ENCODE data around the gene HABP2.

HABP2 gene

GRCh38 chr10:113609704-113610108 lies 56.9 kb downstream of the HABP2 start:
- no peak for DNase-seq

DNA sequence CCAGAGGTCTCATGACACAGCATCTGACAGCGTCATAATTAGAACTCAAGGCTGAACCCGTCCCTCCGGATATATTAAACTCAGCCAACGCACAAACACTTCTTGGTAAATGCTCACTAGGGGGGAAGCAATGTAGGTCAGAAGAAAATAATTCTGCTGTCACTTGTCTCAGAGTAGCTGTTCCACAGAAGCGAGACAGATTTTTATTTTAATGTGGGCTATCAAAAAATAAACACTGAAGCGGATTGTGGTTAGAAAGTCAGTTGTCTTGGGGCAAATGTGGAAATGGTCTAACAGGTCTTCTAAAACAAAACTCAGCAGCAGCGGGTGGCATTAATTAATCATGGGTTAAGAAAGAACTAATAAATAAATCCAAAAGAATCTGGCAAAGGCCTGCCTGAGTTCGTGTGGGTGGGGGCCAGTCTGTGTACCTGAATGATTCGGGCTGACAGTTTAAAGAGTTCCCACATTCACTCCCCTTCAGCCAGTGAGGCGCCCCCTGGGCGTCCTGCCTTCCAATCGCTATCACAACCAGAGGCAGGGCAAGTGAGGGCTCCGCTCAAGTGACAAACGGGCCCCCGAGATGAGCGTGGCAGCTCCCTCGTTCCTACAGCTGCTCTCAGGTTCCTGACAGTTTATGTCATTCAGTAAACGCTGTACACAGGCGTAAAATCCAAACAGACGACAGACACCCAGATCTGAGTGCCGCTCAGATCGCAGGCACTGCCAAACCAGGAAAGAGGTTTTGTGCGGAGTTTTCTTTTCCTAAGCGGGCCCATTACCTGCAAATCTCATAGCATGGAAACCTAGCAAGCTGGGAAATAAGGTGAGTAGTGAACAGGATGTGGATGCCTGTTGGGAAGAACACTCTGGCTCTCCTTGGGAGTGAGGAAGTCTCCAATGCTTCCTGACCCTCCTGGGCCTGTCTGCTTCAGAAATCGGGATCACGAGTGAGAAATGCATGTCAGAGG lies 58.1 kb downstream of the HABP2 start:
- DNase-seq, result no peak

GRCh38 chr10:113612154-113612553 lies 59.3 kb downstream of the HABP2 start:
- DNase-seq, result no peak

DNA sequence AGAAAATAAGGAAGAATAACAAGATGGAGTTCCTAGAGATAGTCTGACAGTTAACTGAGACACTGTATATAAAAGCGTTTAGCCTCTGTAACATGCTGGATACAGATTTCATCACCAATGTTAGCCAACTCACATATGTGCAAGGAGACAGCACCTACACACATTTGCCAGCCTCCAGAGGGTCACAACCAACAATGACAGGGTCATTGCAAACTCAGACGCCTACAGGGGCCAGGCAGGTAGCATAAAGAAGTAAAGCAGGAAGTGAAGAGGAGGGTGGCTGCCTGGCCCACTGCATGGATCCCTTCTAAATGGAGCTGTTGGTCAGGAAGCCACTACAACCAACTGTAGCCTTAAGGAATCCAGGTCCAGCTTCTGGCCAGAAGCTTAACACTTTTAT lies 60.6 kb downstream of the HABP2 start:
- DNase-seq, result no peak

DNA sequence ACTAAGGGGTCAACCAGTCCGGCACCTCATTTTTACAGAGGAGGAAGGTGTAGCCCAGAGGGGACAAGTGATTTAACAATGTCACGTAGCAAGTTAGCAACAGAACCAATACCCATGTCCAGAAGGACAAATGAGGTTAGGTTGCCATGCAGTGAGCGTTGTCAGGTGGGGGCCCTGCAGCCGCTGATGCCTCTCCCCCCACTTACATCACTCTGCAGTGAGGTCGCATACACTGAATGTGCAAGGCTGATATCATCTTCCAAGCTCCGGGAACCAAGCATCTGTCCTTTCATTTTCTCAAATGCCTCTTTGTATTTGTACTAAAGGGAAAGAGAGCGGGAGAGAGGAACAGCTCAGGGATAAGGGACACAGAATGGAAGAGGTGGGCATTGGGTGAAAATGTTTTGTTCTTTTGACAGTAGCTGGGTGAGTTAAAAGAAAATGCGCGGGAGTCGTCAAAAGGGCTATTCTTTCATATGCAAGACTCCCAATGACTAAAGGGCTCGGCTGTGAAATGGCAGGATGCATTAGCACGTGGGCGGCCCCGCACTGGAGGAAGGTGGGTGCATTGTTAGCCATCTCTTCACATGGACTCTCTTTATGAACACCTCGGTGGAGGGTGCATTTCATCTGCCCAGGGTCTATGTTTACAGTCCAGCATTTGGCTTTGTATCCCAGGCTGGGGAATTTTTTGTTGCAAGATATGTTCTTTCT lies 61.3 kb downstream of the HABP2 start:
- DNase-seq, result no peak

- DNase-seq, result no peak
These were observed 63.6 kb downstream of the HABP2 start for GRCh38 chr10:113616244-113617074.

DNA sequence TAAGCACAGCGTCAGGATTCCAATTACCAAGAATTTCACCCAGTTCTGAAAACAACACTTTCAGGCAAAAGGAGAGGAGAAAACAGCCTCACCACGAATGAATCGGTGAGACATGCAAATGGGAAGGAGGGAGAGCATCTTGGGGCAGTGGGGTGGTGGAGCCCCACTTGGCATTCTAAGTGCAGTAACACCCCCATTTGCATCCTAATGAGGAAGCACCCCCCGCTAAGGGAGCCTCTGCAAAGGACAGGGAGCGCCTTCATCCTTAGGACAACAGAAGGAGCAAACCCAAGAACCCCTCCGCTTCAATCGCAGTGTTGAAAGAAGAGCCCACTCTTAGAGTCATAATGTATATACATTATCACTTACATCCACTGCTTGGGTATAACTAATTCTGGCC lies 64.2 kb downstream of the HABP2 start:
- no peak for DNase-seq

- DNase-seq, result no peak
These were observed 65.5 kb downstream of the HABP2 start for GRCh38 chr10:113618338-113618737.

- no peak for DNase-seq
These were observed 66.5 kb downstream of the HABP2 start for GRCh38 chr10:113619401-113619800.

- DNase-seq, result no peak
These were observed 67.7 kb downstream of the HABP2 start for GRCh38 chr10:113620511-113620910.

DNA sequence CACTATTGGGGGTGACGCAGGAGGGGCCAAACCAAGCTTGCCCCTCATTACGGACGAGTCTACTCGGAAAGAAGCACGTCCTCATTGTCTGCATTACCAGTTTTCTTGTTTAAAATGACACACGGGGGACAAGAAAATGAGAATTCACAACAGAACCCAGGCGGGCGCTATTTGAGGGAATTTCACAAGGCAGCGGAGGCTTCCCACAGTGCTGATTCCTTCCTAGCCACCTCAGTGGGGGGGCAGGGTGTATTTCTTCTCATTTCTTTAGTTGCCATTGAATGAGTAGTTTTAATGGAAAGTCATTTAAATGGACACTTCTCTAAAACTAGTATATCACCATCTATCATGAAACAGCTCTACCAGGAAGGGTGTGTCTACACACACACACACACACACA lies 68.1 kb downstream of the HABP2 start:
- no peak for DNase-seq

- no peak for DNase-seq
These were observed 68.9 kb downstream of the HABP2 start for GRCh38 chr10:113621799-113622198.

DNA sequence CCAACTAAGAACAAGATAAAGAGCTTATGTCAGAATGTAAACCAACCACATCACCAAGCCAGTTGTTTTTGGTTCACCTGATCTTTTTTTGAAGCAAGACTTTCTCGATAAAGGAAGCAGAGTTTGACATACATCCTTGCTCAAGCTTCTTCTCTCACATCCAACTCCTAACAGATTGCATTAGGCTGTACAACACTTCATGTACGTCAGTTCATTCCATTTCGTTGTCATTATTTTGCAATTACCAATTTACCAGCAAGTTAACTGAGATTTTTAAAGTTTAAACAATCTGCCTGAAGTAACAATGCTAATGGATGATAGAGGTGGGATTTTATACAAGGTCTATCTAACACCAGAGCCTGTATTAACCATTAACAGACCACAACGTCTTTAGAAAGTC lies 70.0 kb downstream of the HABP2 start:
- no peak for DNase-seq

DNA sequence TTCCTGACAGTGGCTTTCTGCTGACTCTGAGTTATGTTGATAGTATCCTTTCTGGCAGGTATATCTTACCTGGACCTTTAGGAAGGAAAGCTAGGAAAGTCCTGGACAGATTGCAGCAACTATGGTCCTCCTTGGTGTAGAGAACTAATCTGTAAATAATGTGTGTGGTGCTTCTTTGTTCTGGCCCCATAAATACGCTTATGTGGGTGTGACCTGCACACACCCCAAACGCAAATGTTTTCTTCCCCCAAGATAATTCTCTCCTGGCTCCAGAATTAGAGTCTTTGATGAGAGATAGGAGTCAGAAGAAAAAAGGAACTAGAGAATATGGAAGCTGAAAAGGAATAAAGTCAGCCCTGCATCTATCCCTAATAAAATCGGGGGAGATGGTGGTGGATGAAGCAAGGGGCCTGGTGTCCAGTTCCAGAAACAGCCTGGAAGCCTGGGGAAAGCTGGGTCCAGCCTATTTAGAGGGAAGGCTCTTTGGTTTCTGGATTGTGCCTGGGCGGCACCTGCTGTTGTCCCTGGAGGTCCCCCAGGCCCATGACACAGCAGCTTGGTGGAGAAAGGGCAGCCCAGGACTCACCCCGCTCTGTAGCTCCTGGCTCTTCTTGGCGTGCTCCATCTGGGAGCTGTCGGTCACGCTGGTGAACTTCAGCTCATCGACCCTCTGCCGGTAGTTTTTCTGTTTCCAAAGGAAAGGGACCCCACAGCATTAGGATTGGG lies 72.8 kb downstream of the HABP2 start:
- no peak for DNase-seq

DNA sequence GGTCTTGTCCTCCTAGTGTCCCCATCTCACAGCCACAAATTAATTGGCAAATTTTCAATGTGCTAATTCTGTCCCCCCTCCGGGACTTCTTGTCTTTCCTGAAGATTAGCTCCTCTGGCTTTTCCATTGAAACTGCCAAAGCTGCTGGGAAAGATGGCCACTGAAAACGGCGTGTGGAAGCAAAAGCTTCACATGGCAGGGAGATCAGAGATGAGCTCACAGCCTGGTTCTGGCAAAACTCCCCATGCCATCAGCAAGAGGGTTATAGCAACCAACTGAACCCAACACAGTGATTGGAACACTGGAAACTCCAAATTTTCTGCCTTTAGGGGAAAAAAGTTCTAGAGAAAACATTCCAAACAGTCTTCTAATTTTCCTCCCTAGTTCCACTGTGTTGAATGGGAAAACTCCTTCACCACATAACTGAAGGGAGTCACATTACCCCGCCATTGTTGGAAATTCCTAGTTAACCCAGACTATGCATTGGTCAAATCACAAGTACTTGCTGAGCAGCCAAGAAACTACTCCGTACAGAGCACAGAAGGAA lies 74.0 kb downstream of the HABP2 start:
- DNase-seq, result no peak

GRCh38 chr10:113627836-113628235 lies 75.0 kb downstream of the HABP2 start:
- DNase-seq, result no peak

GRCh38 chr10:113628607-113629153 lies 75.8 kb downstream of the HABP2 start:
- DNase-seq, result no peak

DNA sequence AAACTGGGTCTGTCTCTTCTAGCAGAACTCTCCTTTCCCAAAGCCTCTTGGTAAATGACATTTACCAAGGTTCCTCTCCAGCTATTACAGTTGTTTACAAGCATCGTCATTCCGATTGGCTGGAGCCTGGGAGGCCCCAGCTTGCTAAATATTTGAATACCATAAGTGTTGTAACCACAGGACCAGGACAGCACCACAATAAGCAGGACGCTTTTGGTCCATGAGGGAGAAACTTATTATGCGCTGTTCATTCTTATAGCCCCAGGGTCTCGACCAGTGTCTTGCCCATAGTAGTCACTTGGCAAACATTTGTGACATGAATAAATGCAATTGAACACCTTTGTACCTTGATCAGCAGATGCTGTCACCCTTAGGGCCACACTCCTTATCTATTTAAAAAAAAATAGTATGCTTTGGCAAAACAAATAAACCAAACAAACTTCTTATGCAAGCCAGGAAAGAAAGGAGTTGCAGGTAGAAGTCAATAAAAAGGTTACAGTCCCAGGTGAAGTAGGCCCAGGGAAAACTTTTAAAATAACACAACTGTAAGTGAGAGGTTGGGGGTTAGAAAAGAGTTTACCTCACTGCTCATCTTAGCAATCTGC lies 78.2 kb downstream of the HABP2 start:
- no peak for DNase-seq

DNA sequence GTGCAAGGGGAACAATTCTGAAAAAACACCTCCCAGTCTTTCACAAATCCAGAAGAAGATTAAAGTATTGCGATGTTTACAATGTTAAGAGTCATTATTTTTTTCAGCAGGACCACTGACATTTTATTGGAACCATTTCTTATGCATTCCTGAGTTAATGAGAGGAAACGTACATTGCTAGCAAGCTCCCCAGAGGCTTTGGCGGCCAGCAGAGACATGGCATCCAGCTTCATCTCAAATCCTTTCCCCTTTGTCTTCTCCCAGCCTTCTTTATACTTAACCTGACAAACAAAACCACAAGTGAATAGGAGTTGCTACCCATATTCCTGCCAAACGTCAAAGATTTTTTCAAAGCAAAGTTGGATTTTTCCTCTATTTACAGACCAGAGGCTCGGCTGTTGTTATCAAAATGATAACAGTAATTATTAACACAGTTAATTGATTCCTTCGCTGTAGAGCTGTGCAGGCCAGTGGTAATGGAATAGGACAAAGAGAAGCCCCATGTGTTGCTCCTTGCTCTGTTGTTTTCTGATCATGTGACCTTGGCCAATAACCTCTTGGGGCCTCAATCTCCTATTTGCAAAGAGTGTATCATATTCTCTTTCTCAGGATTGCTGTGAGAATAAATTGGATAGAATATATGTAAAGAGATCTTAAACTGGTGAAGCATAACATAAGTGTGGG lies 79.0 kb downstream of the HABP2 start:
- DNase-seq, result no peak
